ENCODE data around the gene PCBP2. TPM values are rescaled to one million over a fixed set of nuclear protein-coding genes. Genes with fewer than 3 reads are reported as not detected.

Gene PCBP2
- total and polyA plus RNA-seq, 10 of the 15 experiments (the other 5 are each of a cell fraction or from before 2014, with no cell fraction given), result 109 to 803 (median 327) TPM

- no peak for TF ChIP-seq SP1 (IDR thresholded peaks at IDR 0.05; ENCODE audit: low read depth, low read length)
- no peak for TF ChIP-seq PAX8 (IDR thresholded peaks at IDR 0.05)
- TF ChIP-seq, protein P1, sequence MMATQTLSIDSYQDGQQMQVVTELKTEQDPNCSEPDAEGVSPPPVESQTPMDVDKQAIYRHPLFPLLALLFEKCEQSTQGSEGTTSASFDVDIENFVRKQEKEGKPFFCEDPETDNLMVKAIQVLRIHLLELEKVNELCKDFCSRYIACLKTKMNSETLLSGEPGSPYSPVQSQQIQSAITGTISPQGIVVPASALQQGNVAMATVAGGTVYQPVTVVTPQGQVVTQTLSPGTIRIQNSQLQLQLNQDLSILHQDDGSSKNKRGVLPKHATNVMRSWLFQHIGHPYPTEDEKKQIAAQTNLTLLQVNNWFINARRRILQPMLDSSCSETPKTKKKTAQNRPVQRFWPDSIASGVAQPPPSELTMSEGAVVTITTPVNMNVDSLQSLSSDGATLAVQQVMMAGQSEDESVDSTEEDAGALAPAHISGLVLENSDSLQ (IDR thresholded peaks at IDR 0.05), result no peak
- TF ChIP-seq SIX5 (IDR thresholded peaks at IDR 0.05; ENCODE audit: low read depth, low read length, severe bottlenecking), result no peak
- TF ChIP-seq E2F8 (IDR thresholded peaks at IDR 0.05; ENCODE audit: low read depth, partially characterized antibody), result no peak
- TF ChIP-seq KDM1A (IDR thresholded peaks at IDR 0.05; ENCODE audit: borderline replicate concordance), result no peak
- TF ChIP-seq TBL1XR1 (IDR thresholded peaks at IDR 0.05; ENCODE audit: low read depth, low read length), result no peak
- no peak for TF ChIP-seq MYC (IDR thresholded peaks at IDR 0.05; ENCODE audit: insufficient read depth, insufficient read length, insufficient replicate concordance, low read length, severe bottlenecking)
Measured at GRCh38 chr12:53413485-53414204, 38.3 kb upstream of the PCBP2 start (continued).

Measured in GM12878 (cell line).